Activated T-helper 2 cell treated with anti-CD3 and anti-CD28 coated beads, Interferon-gamma antibody, Interleukin-2, Interleukin-4, amounts not matched to agents 10 μg/mL and 5 μg/mL and 100 μg/mL, durations not matched to agents 14 hours and 24 hours and 36 hours (primary cell): Measurements from ENCODE around the gene MT1A. TPM values are rescaled to one million over a fixed set of nuclear protein-coding genes. Genes with fewer than 3 reads are reported as not detected.

Experiments
- DNase-seq: peaks from one replicate; pipeline ENCODE4 v3.0.0; 2021; ENCODE audit warnings: low spot score
- H3K27ac Mint-ChIP-seq: one replicate; pipeline ENCODE4 v1.8.0; 2021; ENCODE audit warnings: mixed read lengths
- H3K27me3 Mint-ChIP-seq: one replicate; pipeline ENCODE4 v1.8.0; 2021; ENCODE audit warnings: low read depth, mixed read lengths
- H3K36me3 Mint-ChIP-seq: one replicate; pipeline ENCODE4 v1.8.0; 2021; ENCODE audit warnings: low read depth, mixed read lengths
- H3K4me1 Mint-ChIP-seq: one replicate; pipeline ENCODE4 v1.8.0; 2021; ENCODE audit warnings: low read depth, mixed read lengths
- H3K4me3 Mint-ChIP-seq: one replicate; pipeline ENCODE4 v1.8.0; 2021; ENCODE audit warnings: low read depth, mild to moderate bottlenecking, moderate library complexity, mixed read lengths
- H3K9me3 Mint-ChIP-seq: one replicate; pipeline ENCODE4 v1.8.0; 2021; ENCODE audit warnings: mixed read lengths
- intact Hi-C: fragments of 100-400 bp; cut with micrococcal nuclease; formaldehyde crosslinking; loops from one replicate; pipeline ENCODE4 v1.15.1; 2023
- total RNA-seq: library from RNA; stranded (reverse); gene quantifications from 2 replicates; pipeline ENCODE4 v1.2.3, GENCODE V29; 2022

MT1A gene
- total RNA-seq, 1 donor from 2014 or later, result 8.3 TPM

DNA sequence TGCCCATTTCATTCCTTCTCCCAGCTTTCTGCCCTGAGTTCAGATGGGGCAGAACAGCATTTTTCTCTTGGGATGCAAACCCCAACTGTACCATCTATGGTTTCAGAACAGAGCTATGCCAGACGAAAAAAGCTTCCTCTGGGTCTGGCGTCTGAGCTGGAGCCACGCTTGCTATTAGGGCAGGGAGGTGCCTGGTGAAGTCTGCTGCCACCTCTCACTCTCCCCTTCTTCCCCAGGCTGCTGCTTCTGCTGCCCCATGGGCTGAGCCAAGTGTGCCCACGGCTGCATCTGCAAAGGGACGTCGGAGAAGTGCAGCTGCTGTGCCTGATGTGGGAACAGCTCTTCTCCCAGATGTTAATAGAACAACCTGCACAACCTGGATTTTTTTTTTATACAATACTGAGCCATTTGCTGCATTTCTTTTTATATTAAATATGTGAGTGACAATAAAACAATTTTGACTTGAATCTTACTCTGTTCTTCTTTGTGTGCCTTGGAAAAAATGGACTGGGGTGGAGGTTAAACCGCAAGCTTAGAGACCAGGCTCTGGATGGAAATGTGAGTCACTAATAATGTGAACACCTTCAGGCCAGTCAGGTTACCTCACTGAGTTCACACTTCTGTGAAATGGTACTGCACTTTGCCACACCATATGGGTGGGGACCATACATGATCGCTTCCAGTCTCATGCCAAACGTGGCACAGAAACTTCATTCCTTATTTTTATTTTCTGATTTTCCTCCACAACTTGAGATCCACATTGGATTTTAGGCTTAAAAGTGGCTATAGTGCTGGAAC, 1.7 kb upstream of the MT1A start:
- DNase-seq, result no peak
- no peaks in the 10 kb centered on the region for H3K36me3 Mint-ChIP-seq
- no peak overlapping the region for H3K4me3 Mint-ChIP-seq
- no peaks in the 10 kb centered on the region for H3K9me3 Mint-ChIP-seq
- peaks cover 83% of the 10 kb centered on the region for H3K27me3 Mint-ChIP-seq
- peaks cover 29% of the 10 kb centered on the region for H3K4me1 Mint-ChIP-seq
- H3K27ac Mint-ChIP-seq, result no peak overlapping the region
- intact Hi-C loops, result no loop called here

DNA sequence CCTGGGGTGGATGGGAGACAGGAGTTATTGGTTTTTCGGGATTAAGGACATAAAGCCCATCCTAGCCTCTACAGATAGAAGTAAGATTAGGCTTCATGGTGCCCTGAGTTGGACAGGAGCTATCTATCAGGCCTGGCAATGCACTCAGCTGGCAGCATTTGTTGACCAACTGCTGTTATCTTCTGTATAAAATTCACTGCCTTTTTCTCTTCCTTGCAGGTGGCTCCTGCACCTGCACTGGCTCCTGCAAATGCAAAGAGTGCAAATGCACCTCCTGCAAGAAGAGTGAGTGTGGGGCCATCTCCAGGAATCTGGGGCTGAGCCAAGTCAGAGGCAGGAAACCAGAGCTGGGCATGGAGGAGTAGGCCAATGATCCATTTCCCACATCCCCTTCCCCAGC, 579 bp downstream of the MT1A start:
- Mint-ChIP-seq H3K4me3 (no peak overlapping the region), H3K27ac (no peak overlapping the region), H3K27me3 (peaks cover 65% of the 10 kb centered on the region), H3K4me1 (peaks cover 42% of the 10 kb centered on the region), H3K9me3 (no peaks in the 10 kb centered on the region), H3K36me3 (no peaks in the 10 kb centered on the region)
- intact Hi-C loops, result no loop called here
- DNase-seq, result no peak

DNA sequence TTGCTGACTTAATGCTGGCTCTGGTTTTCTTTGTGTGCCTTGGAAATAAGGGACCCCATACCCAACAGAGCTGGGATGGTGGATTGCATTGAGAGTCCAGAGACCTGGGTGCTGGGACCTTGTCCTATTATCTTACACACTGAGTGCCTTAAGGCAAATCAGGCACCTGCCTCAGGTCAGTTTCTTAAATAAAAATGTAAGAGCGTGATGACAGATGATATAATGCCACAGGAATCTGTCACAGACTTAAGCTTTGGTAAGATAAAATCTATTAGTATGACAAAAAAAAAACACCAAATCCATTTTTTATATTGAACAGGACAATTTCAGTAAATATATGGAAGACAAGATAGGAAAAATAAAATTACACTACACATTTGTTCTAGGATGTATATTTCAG, 1.6 kb downstream of the MT1A start:
- H3K27me3 Mint-ChIP-seq, result peaks cover 56% of the 10 kb centered on the region
- H3K4me1 Mint-ChIP-seq, result peaks cover 41% of the 10 kb centered on the region
- DNase-seq, result no peak
- no peak overlapping the region for H3K27ac Mint-ChIP-seq
- no peak overlapping the region for H3K4me3 Mint-ChIP-seq
- H3K9me3 Mint-ChIP-seq, result no peaks in the 10 kb centered on the region
- intact Hi-C loops, result loop anchor here (5.0 kb wide), 1 partner anchor 42 kb away; the partner anchor contains the start of gene MT1X
- no peaks in the 10 kb centered on the region for H3K36me3 Mint-ChIP-seq

DNA sequence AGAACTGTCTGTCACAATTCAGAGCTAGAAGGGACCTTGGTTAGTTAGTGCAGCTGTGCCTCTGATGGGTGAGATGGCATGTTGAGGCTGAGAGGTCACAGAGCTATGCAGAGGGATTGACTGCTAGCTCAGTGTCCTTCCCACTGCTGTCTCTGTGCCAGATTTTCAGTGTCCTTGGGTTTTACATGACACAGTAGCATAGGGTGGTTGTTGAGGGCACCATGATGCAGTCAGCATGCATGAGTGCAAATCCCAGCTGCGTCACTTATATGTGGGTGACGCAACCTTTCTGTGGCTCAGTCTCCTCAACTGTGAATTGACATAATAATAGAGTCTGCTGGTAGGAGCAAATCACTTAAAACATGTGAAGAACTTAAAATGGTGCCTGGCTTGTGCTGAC, 2.7 kb downstream of the MT1A start:
- Mint-ChIP-seq H3K9me3 (no peaks in the 10 kb centered on the region), H3K27me3 (peaks cover 57% of the 10 kb centered on the region), H3K36me3 (no peaks in the 10 kb centered on the region), H3K27ac (no peak overlapping the region), H3K4me1 (peaks cover 38% of the 10 kb centered on the region), H3K4me3 (no peak overlapping the region)
- no peak for DNase-seq
- intact Hi-C loops, result loop anchor here (5.0 kb wide), 1 partner anchor 41 kb away; the partner anchor contains the start of gene MT1X

DNA sequence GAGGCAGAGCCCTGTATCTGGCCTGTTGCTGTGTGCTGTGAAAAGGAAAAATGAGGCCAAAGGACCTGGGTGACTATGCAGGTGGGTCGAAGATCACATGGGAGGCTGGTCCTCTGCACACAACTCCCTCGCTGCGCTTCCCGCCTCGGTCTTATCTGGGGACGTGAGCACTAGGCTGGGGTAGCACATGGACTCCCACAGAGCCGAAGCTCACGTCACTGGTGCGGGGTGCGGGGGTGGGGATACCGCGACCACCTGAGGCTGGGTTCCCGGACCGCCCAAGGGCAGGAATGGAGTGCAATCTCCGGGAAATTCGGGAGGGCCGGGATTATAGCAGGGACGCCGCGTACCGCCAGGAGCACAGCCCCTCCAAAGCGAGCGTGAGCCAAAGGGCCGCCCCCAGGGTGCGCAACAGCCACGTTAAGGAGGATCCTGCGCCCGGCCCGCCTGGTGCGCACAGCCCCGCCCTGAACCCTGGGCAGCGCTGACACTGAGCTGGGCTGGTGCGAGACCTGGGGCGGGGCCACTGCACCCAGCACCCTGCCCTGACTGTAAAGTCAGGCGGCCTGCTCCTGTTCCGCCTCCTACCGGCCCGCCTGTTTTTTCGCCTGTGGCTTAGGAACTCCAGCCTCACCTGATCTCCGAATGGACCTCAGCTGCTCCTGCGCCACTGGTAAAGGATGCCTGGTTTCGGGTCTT, 4.8 kb downstream of the MT1A start:
- Mint-ChIP-seq H3K27me3 (peaks cover 48% of the 10 kb centered on the region), H3K36me3 (no peaks in the 10 kb centered on the region), H3K4me3 (peak overlapping the region; percentile 70), H3K27ac (peak overlapping the region; percentile 60), H3K4me1 (peaks cover 23% of the 10 kb centered on the region), H3K9me3 (no peaks in the 10 kb centered on the region)
- peak; percentile 76 for DNase-seq
- intact Hi-C loops, result loop anchor here (1.0 to 5.0 kb wide), 6 partner anchors 14 to 59 kb away; partner anchors contain the start of genes MT1E, MT1F and MT1X

DNA sequence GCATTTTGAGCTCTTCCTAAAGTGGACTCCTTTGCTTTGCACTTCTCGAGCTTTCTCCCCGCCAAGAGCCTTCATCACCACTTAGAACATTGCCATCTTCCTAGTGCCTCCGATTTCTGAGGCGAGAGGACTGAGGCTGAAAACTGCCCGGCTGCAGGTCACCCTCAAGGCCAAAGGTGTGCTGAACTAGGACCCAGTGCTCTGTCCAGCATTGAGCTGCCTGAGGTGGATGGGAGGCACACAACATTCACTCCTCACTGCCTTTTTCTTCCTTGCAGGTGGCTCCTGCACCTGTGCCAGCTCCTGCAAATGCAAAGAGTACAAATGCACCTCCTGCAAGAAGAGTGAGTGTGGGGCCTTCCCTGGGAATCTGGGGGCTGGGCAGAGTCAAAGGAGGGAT, 5.4 kb downstream of the MT1A start:
- H3K27me3 Mint-ChIP-seq, result peaks cover 51% of the 10 kb centered on the region
- H3K4me1 Mint-ChIP-seq, result peaks cover 21% of the 10 kb centered on the region
- intact Hi-C loops, result loop anchor here (1.0 to 5.0 kb wide), 6 partner anchors 13 to 58 kb away; partner anchors contain the start of genes MT1E, MT1F and MT1X
- no peaks in the 10 kb centered on the region for H3K9me3 Mint-ChIP-seq
- peak overlapping the region; percentile 26 for H3K27ac Mint-ChIP-seq
- no peaks in the 10 kb centered on the region for H3K36me3 Mint-ChIP-seq
- peak overlapping the region; percentile 70 for H3K4me3 Mint-ChIP-seq
- DNase-seq, result no peak

DNA sequence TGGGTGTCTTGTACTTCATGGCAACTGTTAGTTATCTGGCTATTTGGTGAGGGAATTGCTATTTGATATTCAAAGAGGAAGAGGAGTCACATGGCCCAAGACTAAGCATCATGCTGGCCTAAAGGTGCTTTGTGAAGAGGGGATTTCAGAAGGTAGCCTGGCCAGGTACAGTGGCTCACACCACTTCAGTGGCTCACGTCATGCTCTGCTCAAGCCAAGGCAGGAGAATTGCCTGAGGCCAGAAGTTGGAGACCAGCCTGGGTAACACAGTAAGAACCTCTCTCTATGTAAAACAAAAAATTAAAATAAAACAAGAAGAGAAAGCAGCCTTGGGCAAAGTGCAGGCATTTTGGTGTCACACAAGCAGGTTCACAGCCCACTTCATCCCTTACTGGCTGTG, 6.8 kb downstream of the MT1A start:
- H3K27ac Mint-ChIP-seq, result no peak overlapping the region
- DNase-seq, result no peak
- peaks cover 42% of the 10 kb centered on the region for H3K27me3 Mint-ChIP-seq
- no peak overlapping the region for H3K4me3 Mint-ChIP-seq
- H3K9me3 Mint-ChIP-seq, result no peaks in the 10 kb centered on the region
- no peaks in the 10 kb centered on the region for H3K36me3 Mint-ChIP-seq
- intact Hi-C loops, result no loop called here
- H3K4me1 Mint-ChIP-seq, result peaks cover 21% of the 10 kb centered on the region

DNA sequence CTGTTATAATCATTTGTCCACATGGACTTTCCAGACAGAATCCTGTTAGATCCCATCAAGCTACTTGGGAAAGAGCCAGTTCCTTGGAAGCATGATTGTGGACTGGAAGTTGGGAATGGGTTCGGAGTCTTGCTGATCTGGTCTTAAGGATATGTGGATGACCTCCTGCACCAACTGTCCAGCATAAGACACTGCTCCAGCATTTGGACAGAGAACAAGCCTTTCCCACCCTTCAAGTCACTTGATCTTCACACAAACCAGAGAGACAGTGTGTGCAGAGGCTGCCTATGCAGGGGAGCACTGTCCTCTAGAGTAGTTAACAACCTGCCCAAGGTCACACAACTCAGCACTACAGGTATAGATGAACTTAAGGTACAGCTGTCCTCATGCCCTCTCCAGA, 7.4 kb downstream of the MT1A start:
- intact Hi-C loops, result no loop called here
- H3K4me1 Mint-ChIP-seq, result peaks cover 21% of the 10 kb centered on the region
- peaks cover 40% of the 10 kb centered on the region for H3K27me3 Mint-ChIP-seq
- no peak overlapping the region for H3K4me3 Mint-ChIP-seq
- no peak overlapping the region for H3K27ac Mint-ChIP-seq
- no peaks in the 10 kb centered on the region for H3K9me3 Mint-ChIP-seq
- no peaks in the 10 kb centered on the region for H3K36me3 Mint-ChIP-seq
- DNase-seq, result no peak

DNA sequence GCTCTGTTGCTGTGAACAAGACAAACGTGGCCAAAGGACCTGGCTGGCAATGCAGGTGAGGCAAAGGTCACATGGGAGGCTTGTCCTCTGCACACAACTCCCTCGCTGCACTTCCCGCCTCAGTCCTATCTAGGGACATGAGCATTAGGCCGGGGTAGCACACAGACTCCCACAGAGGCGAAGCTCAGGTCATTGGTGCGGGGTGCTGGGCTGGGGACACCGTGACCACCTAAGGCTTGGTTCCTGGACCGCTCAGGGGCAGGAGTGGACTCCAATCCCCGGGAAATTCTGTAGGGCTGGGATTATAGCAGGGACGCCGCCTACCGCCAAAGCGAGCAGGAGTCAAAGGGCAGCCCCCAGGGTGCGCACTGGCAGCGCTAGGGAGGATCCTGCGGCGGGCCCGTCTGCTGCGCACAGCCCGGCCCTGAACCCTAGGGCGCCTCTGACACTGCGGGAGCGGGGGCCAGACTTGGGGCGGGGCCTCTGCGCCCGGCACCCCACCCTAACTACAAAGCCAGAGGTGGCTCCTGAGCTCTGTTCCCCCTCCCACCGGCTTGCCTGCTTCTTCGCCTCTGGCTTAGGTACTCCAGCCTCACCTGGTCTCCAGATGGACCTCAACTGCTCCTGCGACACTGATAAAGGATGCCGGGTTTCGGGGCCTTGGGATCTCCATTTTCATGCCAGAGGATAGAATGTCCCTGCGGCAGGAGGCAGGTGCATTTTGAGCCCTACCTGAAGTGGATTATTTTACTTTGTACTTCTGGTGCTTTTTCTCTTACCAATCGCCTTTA, 9.4 kb downstream of the MT1A start:
- intact Hi-C loops, result no loop called here
- no peak overlapping the region for H3K27ac Mint-ChIP-seq
- no peaks in the 10 kb centered on the region for H3K9me3 Mint-ChIP-seq
- H3K27me3 Mint-ChIP-seq, result peaks cover 37% of the 10 kb centered on the region
- peaks cover 12% of the 10 kb centered on the region for H3K4me1 Mint-ChIP-seq
- no peaks in the 10 kb centered on the region for H3K36me3 Mint-ChIP-seq
- DNase-seq, result no peak
- no peak overlapping the region for H3K4me3 Mint-ChIP-seq

DNA sequence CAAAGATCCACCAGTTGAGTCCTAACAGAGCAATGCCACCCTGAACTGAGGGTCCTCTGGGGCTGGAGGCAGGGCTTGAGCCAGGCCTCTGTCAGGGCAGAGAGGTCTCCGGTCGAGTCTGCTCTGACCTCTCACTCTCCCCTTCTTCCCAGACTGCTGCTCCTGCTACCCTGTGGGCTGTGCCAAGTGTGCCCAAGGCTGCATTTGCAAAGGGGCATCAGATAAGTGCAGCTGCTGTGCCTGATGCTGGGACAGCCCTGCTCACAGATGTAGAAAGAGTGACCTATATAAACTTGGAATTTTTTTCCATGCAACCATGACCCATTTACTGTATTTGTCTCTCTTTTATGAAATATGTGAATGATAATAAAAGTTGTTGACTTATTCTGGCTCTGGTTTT, 10.8 kb downstream of the MT1A start:
- Mint-ChIP-seq H3K4me1 (no peaks in the 10 kb centered on the region), H3K27me3 (peaks cover 42% of the 10 kb centered on the region), H3K4me3 (no peak overlapping the region), H3K9me3 (no peaks in the 10 kb centered on the region), H3K27ac (no peak overlapping the region), H3K36me3 (no peaks in the 10 kb centered on the region)
- intact Hi-C loops, result no loop called here
- DNase-seq, result no peak

DNA sequence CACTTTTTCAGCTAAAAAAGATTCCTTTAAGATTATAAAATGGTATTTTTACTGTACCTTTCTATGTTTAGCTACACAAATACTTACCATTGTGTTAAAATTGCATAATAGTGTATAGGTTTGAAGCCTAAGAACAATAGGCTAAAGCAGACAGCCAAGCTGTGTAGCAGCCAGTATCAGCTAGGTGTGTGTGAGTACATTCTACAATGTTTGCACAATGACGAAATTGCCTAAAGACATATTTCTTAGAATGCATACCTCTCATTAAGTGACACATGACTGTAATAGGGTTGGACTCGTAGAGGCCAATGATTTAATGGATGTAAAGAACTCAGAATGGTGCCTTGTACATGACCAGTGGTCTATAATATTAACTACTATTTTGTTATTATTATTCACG, 11.4 kb downstream of the MT1A start:
- H3K27me3 Mint-ChIP-seq, result peaks cover 42% of the 10 kb centered on the region
- no peak for DNase-seq
- H3K27ac Mint-ChIP-seq, result no peak overlapping the region
- intact Hi-C loops, result no loop called here
- no peak overlapping the region for H3K4me3 Mint-ChIP-seq
- H3K9me3 Mint-ChIP-seq, result no peaks in the 10 kb centered on the region
- H3K4me1 Mint-ChIP-seq, result no peaks in the 10 kb centered on the region
- H3K36me3 Mint-ChIP-seq, result no peaks in the 10 kb centered on the region

DNA sequence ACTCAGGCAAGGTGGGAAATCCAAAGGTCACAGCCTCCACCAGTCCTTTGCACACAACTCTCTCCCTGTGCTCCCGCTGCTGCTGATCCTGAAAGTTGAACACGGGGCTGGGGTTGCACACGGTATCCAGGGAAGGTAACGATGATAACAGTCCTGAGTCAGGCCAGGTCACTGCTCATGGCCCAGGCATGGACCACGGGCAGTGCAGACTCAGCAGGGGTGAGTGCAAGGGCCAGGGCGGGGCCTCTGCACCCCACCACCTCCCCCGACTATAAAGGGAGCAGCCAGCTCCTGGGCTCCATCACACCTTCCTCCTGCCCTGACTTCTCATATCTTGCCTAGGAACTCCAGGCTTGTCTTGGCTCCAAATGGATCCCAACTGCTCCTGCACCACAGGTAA, 13.1 kb downstream of the MT1A start, which contains the start of gene MT1B:
Gene MT1B (plus strand): TSS at position 301 of the 400 bp plus-strand sequence. CDS start 68 bp downstream, at position 369.
- H3K27me3 Mint-ChIP-seq, result peaks cover 30% of the 10 kb centered on the region
- no peak within 1 kb of the TSS for H3K4me3 Mint-ChIP-seq
- no peaks in the 10 kb centered on the region for H3K9me3 Mint-ChIP-seq
- no peaks in the 10 kb centered on the region for H3K4me1 Mint-ChIP-seq
- intact Hi-C loops, result no loop called here
- no peaks in the 10 kb centered on the region for H3K36me3 Mint-ChIP-seq
- H3K27ac Mint-ChIP-seq, result no peak within 1 kb of the TSS
- no peak for DNase-seq
